UCSD-AML1 (cell line): Measurements from ENCODE around the gene TCF21.
"Not testable (repeated sequence)": the region's sequence is repeated elsewhere in the genome, so short reads cannot be mapped to it uniquely, and the experiment has no call there.

Experiments
- DNase-seq: peaks from one replicate; lab custom pipeline; 2025; ENCODE audit not compliant: unreplicated experiment; lab: John Stamatoyannopoulos, UW

Gene TCF21

GRCh38 chr6:133921249-133921859 lies 32.4 kb downstream of the TCF21 start:
- DNase-seq, result peak; percentile 65

- peak; percentile 15 for DNase-seq
These were observed 35.2 kb downstream of the TCF21 start for GRCh38 chr6:133923938-133924593.

- DNase-seq, result not testable (repeated sequence)
These were observed 42.3 kb downstream of the TCF21 start for GRCh38 chr6:133931221-133931620.

- DNase-seq, result not testable (repeated sequence)
These were observed 47.4 kb downstream of the TCF21 start for GRCh38 chr6:133936352-133936751.

GRCh38 chr6:133937909-133938308 lies 49.0 kb downstream of the TCF21 start:
- DNase-seq, result no peak

- no peak for DNase-seq
These were observed 49.6 kb downstream of the TCF21 start for GRCh38 chr6:133938533-133938932.

GRCh38 chr6:133939778-133940667 lies 51.1 kb downstream of the TCF21 start:
- DNase-seq, result no peak
